K562 (cell line): ENCODE data around the gene EVL. TPM values are rescaled to one million over a fixed set of nuclear protein-coding genes. Genes with fewer than 3 reads are reported as not detected.

ENCODE experiments used
- ATAC-seq: fragments of 200-7000 bp; cut with Tn5 transposase; 3 replicates; pipeline ENCODE4 v1.9.1; 2020; ENCODE audit warnings: moderate library complexity
- BruUV-seq: library from RNA; stranded (reverse); fragments of 400-500 nt; replicated peaks from 2 replicates; lab custom pipeline; 2021; lab: Mats Ljungman, UMichigan
- CTCF ChIA-PET: fragments of 300-600 bp; formaldehyde crosslinking; extraction: SDS; loops from one replicate; lab custom pipeline; 2021; ENCODE audit warnings: low intra/inter-chr PET ratio; lab: Yijun Ruan, JAX
- POLR2A ChIA-PET: fragments of 300-600, 350-650 bp; sonication (Branson Sonifier 250); formaldehyde crosslinking; extraction: SDS; loops from one replicate; lab custom pipeline; 2021; ENCODE audit warnings: antibody characterized with exemption, inconsistent platforms; lab: Yijun Ruan, JAX
- DNase-seq, 4 experiments: peaks; one replicate each; pipeline versions ENCODE4 v3.0.0 to v3.0.0-alpha.2; 2011 to 2018; ENCODE audit warnings: low spot score in 3 of 4, mixed read lengths in 3 of 4; ENCODE audit errors: extremely low read depth in 1 of 4
- FAIRE-seq: peaks from 2 replicates; lab custom pipeline; 2011; peaks lifted over from hg19 to GRCh38; lab: Jason Lieb, UNC
- H2AFZ ChIP-seq: 2 replicates; pipeline ENCODE4 v1.6.0; 2011; ENCODE audit warnings: low read depth, low read length, control low read depth, inconsistent platforms
- H3K27ac ChIP-seq: fragments of 200-600 bp; 3 replicates; pipeline ENCODE4 v1.8.0; 2011; ENCODE audit warnings: low read depth, mild to moderate bottlenecking, control low read depth, inconsistent platforms, low read length, moderate library complexity, mixed read lengths; ENCODE audit errors: extremely low read depth
- H3K27me3 ChIP-seq, 2 experiments: fragments of 300-600 bp in 1 of 2; 2 replicates in 1 of 2; 3 replicates in 1 of 2; pipeline versions ENCODE4 v1.6.0 to v1.8.0; 2011; ENCODE audit warnings: inconsistent platforms in 2 of 2, low read length in 2 of 2, mild to moderate bottlenecking in 1 of 2, mixed read lengths in 1 of 2, moderate library complexity in 1 of 2; ENCODE audit not compliant: control insufficient read depth in 2 of 2, insufficient read depth in 2 of 2
- H3K36me3 ChIP-seq: fragments of 300-600 bp; 3 replicates; pipeline ENCODE4 v1.8.0; 2011; ENCODE audit warnings: mild to moderate bottlenecking, low read length, inconsistent platforms; ENCODE audit not compliant: control insufficient read depth, insufficient read depth
- H3K4me1 ChIP-seq, 2 experiments: fragments of 200-600 bp in 1 of 2; replicated peaks in 1 of 2; 2 replicates in 1 of 2; 3 replicates in 1 of 2; pipeline versions ENCODE4 v1.5.1 to v1.8.0; 2011; ENCODE audit warnings: inconsistent platforms in 2 of 2, low read length in 2 of 2, mild to moderate bottlenecking in 1 of 2, mixed read lengths in 1 of 2, moderate library complexity in 1 of 2; ENCODE audit not compliant: control insufficient read depth in 2 of 2, insufficient read depth in 2 of 2
- H3K4me2 ChIP-seq: 2 replicates; pipeline ENCODE4 v1.6.1; 2011; ENCODE audit warnings: low read length, control low read depth, inconsistent platforms, mixed read lengths; ENCODE audit not compliant: insufficient read depth
- H3K4me3 ChIP-seq: fragments of 200-600 bp; sonication (generic), shearing (Covaris generic); 2 replicates; pipeline ENCODE4 v1.5.1; 2016; ENCODE audit warnings: control low read depth, inconsistent platforms
- H3K79me2 ChIP-seq: fragments of 200-600 bp; 3 replicates; pipeline ENCODE4 v1.8.0; 2011; ENCODE audit warnings: low read length, inconsistent platforms; ENCODE audit not compliant: control insufficient read depth, insufficient read depth
- H3K9ac ChIP-seq, 2 experiments: 2 replicates each; pipeline versions ENCODE4 v1.6.0 to v1.6.1; 2011; ENCODE audit warnings: low read depth in 2 of 2, low read length in 2 of 2, control low read depth in 1 of 2, inconsistent platforms in 1 of 2, mild to moderate bottlenecking in 1 of 2, mixed read lengths in 1 of 2; ENCODE audit not compliant: insufficient read depth in 1 of 2
- H3K9me1 ChIP-seq: one replicate; pipeline ENCODE4 v1.6.0; 2011; ENCODE audit warnings: inconsistent platforms, mild to moderate bottlenecking, low read length, moderate library complexity; ENCODE audit not compliant: control insufficient read depth, insufficient read depth
- H3K9me3 ChIP-seq: replicated peaks from 2 replicates; pipeline ENCODE4 v1.5.1; 2011; ENCODE audit warnings: low read depth, low read length, inconsistent platforms; ENCODE audit not compliant: control insufficient read depth, insufficient read depth
- H4K20me1 ChIP-seq: replicated peaks from 2 replicates; pipeline ENCODE4 v1.6.1; 2011; ENCODE audit warnings: low read length, inconsistent platforms, mixed read lengths; ENCODE audit not compliant: control insufficient read depth, insufficient read depth
- CHD2 ChIP-seq: IDR thresholded peaks from 2 replicates; pipeline ENCODE4 v1.6.1; 2011; ENCODE audit warnings: low read depth, low read length
- ETV6 ChIP-seq, 3 experiments: fragments of 150-350 bp in 1 of 3; sonication (generic) in 1 of 3; formaldehyde crosslinking in 1 of 3; IDR thresholded peaks; 2 replicates each; pipeline versions ENCODE4 v1.6.1 to v1.8.0; 2014 to 2022; ENCODE audit warnings: borderline replicate concordance in 2 of 3, low read depth in 2 of 3, antibody characterized with exemption in 1 of 3, low read length in 1 of 3, mild to moderate bottlenecking in 1 of 3, missing genetic modification reagents in 1 of 3
- NR2C2 ChIP-seq, 2 experiments: fragments of 200-800 bp in 1 of 2; sonication (Bioruptor generic) in 1 of 2; sonication (generic) in 1 of 2; formaldehyde crosslinking in 1 of 2; IDR thresholded peaks; 2 replicates each; pipeline versions ENCODE4 v1.6.1 to v1.8.0; 2016 to 2022; ENCODE audit warnings: mild to moderate bottlenecking in 1 of 2, missing compliant biosample characterization in 1 of 2, missing genetic modification characterization in 1 of 2, missing genetic modification reagents in 1 of 2
- TSHZ1 ChIP-seq: fragments of 250-450 bp; sonication (Bioruptor Pico); IDR thresholded peaks from 2 replicates; pipeline ENCODE4 v1.4.0; 2020; ENCODE audit warnings: mild to moderate bottlenecking, moderate library complexity
- ZHX1 ChIP-seq: fragments of 150-350 bp; conservative IDR thresholded peaks from 2 replicates; pipeline ENCODE4 v1.6.1; 2014; ENCODE audit warnings: low read length
- ZKSCAN8 ChIP-seq: fragments of 200-800 bp; sonication (Bioruptor generic); IDR thresholded peaks from 2 replicates; pipeline ENCODE4 v1.6.1; 2016; ENCODE audit warnings: missing genetic modification characterization, missing compliant biosample characterization
- ZNF174 ChIP-seq: fragments of 250-450 bp; sonication (Bioruptor Pico); IDR thresholded peaks from 2 replicates; pipeline ENCODE4 v1.4.0; 2020; ENCODE audit warnings: mild to moderate bottlenecking
- ZNF75A ChIP-seq: fragments of 450-650 bp; formaldehyde crosslinking; IDR thresholded peaks from 2 replicates; pipeline ENCODE4 v1.4.0; 2020; ENCODE audit warnings: mild to moderate bottlenecking
- WGBS: fragments of 100-300 bp; shearing (Covaris generic); methylation state at CpG from one replicate; pipeline ENCODE4 v1.1.6; 2016; ENCODE audit warnings: low coverage, mixed read lengths; ENCODE audit not compliant: insufficient coverage; ENCODE audit errors: missing lambda C conversion rate; 5-methylcytosine and 5-hydroxymethylcytosine counted together
- in situ Hi-C: fragments of 300-500 bp; cut with MboI; formaldehyde crosslinking; loops from 4 replicates; pipeline ENCODE4 v1.15.0; 2018; ENCODE audit warnings: inconsistent platforms, mixed read lengths
- intact Hi-C: fragments of 100-400 bp; cut with micrococcal nuclease; formaldehyde crosslinking; loops from 2 replicates; pipeline ENCODE4 v1.14.2; 2022
- polyA plus RNA-seq, 8 experiments: library from polyadenylated mRNA; depleted of rRNA in 4 of 8; stranded (reverse) in 5 of 8; unstranded in 3 of 8; fragments of >200 nt; fragmentation: Nextera tagmentation in 2 of 8; fragmentation: Illumina TruSeq in 1 of 8; extraction: Ambion mirVana in 2 of 8; extraction: Trizol in 1 of 8; gene quantifications; 2 replicates each; pipeline versions ENCODE4 v1.2.1 to v1.2.3, GENCODE V29; 2011 to 2014; ENCODE audit warnings: inconsistent platforms in 1 of 8, missing spikeins in 1 of 8
- total RNA-seq, 7 experiments: library from RNA; depleted of rRNA in 6 of 7; stranded (reverse); fragments of >200 nt in 6 of 7; fragmentation: Illumina TruSeq in 2 of 7; extraction: Trizol in 2 of 7; gene quantifications; 2 replicates each; pipeline versions ENCODE4 v1.2.1 to v1.2.3, GENCODE V29; 2011 to 2021; ENCODE audit warnings: low replicate concordance in 1 of 7
- TF ChIP-seq, protein P1 (sequence below): sonication (generic); formaldehyde crosslinking; IDR thresholded peaks from 2 replicates; pipeline ENCODE4 v1.4.0; 2020; ENCODE audit warnings: mild to moderate bottlenecking, missing genetic modification reagents

The EVL gene
- total and polyA plus RNA-seq, 9 of the 15 experiments (the other 6 are each of a cell fraction or from before 2014, with no cell fraction given), result 2.9 to 43.4 (median 23.9) TPM

DNA sequence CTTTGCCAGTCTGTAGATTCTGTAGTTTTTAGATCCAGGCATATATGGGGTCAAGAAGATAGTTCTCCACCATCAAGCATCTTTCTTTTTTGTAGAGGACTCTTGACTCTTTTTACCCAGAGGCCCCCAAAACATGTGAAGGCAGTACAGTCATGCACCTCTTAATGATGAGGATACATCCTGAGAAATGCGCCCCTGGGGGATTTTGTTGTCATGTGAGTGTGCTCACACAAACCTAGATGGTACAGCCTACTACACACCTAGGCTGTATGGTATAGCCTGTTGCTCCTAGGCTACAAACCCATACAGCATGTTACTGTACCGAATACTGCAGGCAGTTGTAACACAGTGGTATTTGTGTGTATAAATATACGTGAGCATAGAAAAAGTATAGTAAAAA, 23.0 kb downstream of the EVL start (continued):
- no peak for TF ChIP-seq TSHZ1 (CRISPR knock-in tag)

DNA sequence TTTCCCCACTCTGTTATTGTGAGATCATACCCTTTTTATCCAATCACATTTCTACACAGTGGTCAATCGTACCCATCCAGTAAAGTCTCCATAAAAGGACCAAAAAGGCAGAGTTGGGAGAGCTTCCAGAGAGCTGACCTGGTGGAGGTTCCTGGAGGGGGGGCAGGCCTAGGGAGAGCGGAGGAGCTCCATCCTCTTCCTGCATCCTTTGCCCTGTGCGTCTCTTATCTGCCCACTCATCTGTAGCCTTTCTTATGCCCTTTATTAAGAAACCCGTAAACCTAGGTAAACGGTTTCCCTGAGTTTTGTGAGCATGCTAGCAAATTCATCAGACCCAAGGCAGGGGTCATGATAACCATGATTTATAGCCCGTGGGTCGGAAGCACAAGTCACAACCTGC, 26.2 kb downstream of the EVL start:
- H3K27ac ChIP-seq, result no peak overlapping the region
- no peaks in the 10 kb centered on the region for H3K9me1 ChIP-seq
- H3K4me1 ChIP-seq, result no peaks in the 10 kb centered on the region; a peak in 1 of 5 replicates
- POLR2A ChIA-PET, result interaction anchor here (0.5 to 1.5 kb wide), 2 partner anchors 11 to 1542 kb away, joined by 3 read pairs; no protein-coding TSS in a partner anchor
- no peaks in the 10 kb centered on the region for H4K20me1 ChIP-seq
- CTCF ChIA-PET, result no interaction called here
- no peaks in the 10 kb centered on the region for H3K9me3 ChIP-seq
- no peak for FAIRE-seq
- H3K4me3 ChIP-seq, result no peak overlapping the region
- 78% methylated on average over 6 of the region's 7 CpGs for WGBS
- H3K27me3 ChIP-seq, result no peaks in the 10 kb centered on the region
- in situ Hi-C loops (no loop called here), intact Hi-C loops (no loop called here)
- BruUV-seq, result no TSS peak
- no peak overlapping the region for H3K9ac ChIP-seq
- ATAC-seq, result no peak
- peaks cover 7% of the 10 kb centered on the region; the same call in 1 of the 3 replicates for H3K36me3 ChIP-seq
- no peak overlapping the region for H3K4me2 ChIP-seq
- DNase-seq, result no peak
- H2AFZ ChIP-seq, result no peak overlapping the region
- no peaks in the 10 kb centered on the region for H3K79me2 ChIP-seq
- TF ChIP-seq ZNF174 (CRISPR knock-in tag) (no peak), ZKSCAN8 (CRISPR knock-in tag) (no peak), ETV6 (IDR thresholded peaks at IDR 0.05; ENCODE audit: borderline replicate concordance in 1 of 2, low read depth in 2 of 2, low read length in 1 of 2) (no peak), ETV6 (CRISPR knock-in tag; IDR thresholded peaks at IDR 0.05; ENCODE audit: borderline replicate concordance) (no peak), NR2C2 (CRISPR knock-in tag; IDR thresholded peaks at IDR 0.05) (no peak), NR2C2 (tag; IDR thresholded peaks at IDR 0.05) (no peak), ZNF75A (CRISPR knock-in tag) (no peak), ZHX1 (no peak), CHD2 (no peak)
- TF ChIP-seq, protein P1, sequence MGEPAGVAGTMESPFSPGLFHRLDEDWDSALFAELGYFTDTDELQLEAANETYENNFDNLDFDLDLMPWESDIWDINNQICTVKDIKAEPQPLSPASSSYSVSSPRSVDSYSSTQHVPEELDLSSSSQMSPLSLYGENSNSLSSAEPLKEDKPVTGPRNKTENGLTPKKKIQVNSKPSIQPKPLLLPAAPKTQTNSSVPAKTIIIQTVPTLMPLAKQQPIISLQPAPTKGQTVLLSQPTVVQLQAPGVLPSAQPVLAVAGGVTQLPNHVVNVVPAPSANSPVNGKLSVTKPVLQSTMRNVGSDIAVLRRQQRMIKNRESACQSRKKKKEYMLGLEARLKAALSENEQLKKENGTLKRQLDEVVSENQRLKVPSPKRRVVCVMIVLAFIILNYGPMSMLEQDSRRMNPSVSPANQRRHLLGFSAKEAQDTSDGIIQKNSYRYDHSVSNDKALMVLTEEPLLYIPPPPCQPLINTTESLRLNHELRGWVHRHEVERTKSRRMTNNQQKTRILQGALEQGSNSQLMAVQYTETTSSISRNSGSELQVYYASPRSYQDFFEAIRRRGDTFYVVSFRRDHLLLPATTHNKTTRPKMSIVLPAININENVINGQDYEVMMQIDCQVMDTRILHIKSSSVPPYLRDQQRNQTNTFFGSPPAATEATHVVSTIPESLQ (CRISPR knock-in tag), result no peak
